Astrocyte (in vitro differentiated cells and primary cell): ENCODE data around the gene HOXC6. TPM values are rescaled to one million over a fixed set of nuclear protein-coding genes. Genes with fewer than 3 reads are reported as not detected.

Experiments used
- DNase-seq: peaks from one replicate; pipeline ENCODE4 v3.0.0-alpha.2; 2010; ENCODE audit warnings: low read depth
- FAIRE-seq: peaks from 2 replicates; lab custom pipeline; 2011; peaks lifted over from hg19 to GRCh38; lab: Jason Lieb, UNC
- H2AFZ ChIP-seq: 2 replicates; pipeline ENCODE4 v1.6.0; 2012; ENCODE audit warnings: low read depth, low read length, inconsistent platforms
- H3K27ac ChIP-seq: 2 replicates; pipeline ENCODE4 v1.5.1; 2011; ENCODE audit warnings: low read depth, low read length, inconsistent platforms
- H3K27me3 ChIP-seq: 2 replicates; pipeline ENCODE4 v1.6.0; 2011; ENCODE audit warnings: low read length, inconsistent platforms; ENCODE audit not compliant: insufficient read depth
- H3K36me3 ChIP-seq: 2 replicates; pipeline ENCODE4 v1.5.1; 2011; ENCODE audit warnings: low read length, inconsistent platforms; ENCODE audit not compliant: insufficient read depth
- H3K4me1 ChIP-seq: 2 replicates; pipeline ENCODE4 v1.5.1; 2011; ENCODE audit warnings: low read length, inconsistent platforms; ENCODE audit not compliant: insufficient read depth
- H3K4me2 ChIP-seq: 2 replicates; pipeline ENCODE4 v1.6.0; 2012; ENCODE audit warnings: low read length, inconsistent platforms
- H3K4me3 ChIP-seq: 2 replicates; pipeline ENCODE4 v1.5.1; 2011; ENCODE audit warnings: low read depth, mild to moderate bottlenecking, low read length, inconsistent platforms; ENCODE audit not compliant: insufficient read depth
- H3K79me2 ChIP-seq: 2 replicates; pipeline ENCODE4 v1.6.0; 2012; ENCODE audit warnings: mild to moderate bottlenecking, low read length, inconsistent platforms; ENCODE audit not compliant: insufficient read depth
- H3K9ac ChIP-seq: 2 replicates; pipeline ENCODE4 v1.6.0; 2012; ENCODE audit warnings: mild to moderate bottlenecking, low read length, inconsistent platforms
- H3K9me3 ChIP-seq: 2 replicates; pipeline ENCODE4 v1.5.1; 2012; ENCODE audit warnings: low read depth, mild to moderate bottlenecking, low read length, inconsistent platforms; ENCODE audit not compliant: insufficient read depth
- H4K20me1 ChIP-seq: 2 replicates; pipeline ENCODE4 v1.6.0; 2012; ENCODE audit warnings: low read length, inconsistent platforms; ENCODE audit not compliant: insufficient read depth
- H3K27ac Mint-ChIP-seq: one replicate; pipeline ENCODE4 v1.8.0; 2021; ENCODE audit warnings: mild to moderate bottlenecking, mixed read lengths; ENCODE audit not compliant: unreplicated experiment
- H3K27me3 Mint-ChIP-seq: one replicate; pipeline ENCODE4 v1.8.0; 2021; ENCODE audit warnings: low read depth, mixed read lengths; ENCODE audit not compliant: unreplicated experiment
- H3K36me3 Mint-ChIP-seq: one replicate; pipeline ENCODE4 v1.8.0; 2021; ENCODE audit warnings: low read depth, mixed read lengths; ENCODE audit not compliant: unreplicated experiment
- H3K4me1 Mint-ChIP-seq: one replicate; pipeline ENCODE4 v1.8.0; 2021; ENCODE audit warnings: low read depth, mixed read lengths; ENCODE audit not compliant: unreplicated experiment
- H3K4me3 Mint-ChIP-seq: one replicate; pipeline ENCODE4 v1.8.0; 2021; ENCODE audit warnings: mild to moderate bottlenecking, moderate library complexity, mixed read lengths; ENCODE audit not compliant: unreplicated experiment
- H3K9me3 Mint-ChIP-seq: one replicate; pipeline ENCODE4 v1.8.0; 2021; ENCODE audit warnings: mild to moderate bottlenecking, mixed read lengths; ENCODE audit not compliant: unreplicated experiment
- EZH2 ChIP-seq: IDR thresholded peaks from 2 replicates; pipeline ENCODE4 v1.6.1; 2012; ENCODE audit warnings: mild to moderate bottlenecking, low read length, inconsistent platforms; ENCODE audit not compliant: insufficient read depth
- total RNA-seq: library from RNA; stranded (reverse); gene quantifications from 2 replicates; pipeline ENCODE4 v1.2.1, GENCODE V29; 2021
- TF ChIP-seq, protein P1 (sequence below): IDR thresholded peaks from 2 replicates; pipeline ENCODE4 v1.5.1; 2011; ENCODE audit warnings: low read depth, mild to moderate bottlenecking, inconsistent platforms, low read length, moderate library complexity; ENCODE audit not compliant: insufficient read depth

The HOXC6 gene
- total RNA-seq, 1 donor from 2014 or later = not detected

DNA sequence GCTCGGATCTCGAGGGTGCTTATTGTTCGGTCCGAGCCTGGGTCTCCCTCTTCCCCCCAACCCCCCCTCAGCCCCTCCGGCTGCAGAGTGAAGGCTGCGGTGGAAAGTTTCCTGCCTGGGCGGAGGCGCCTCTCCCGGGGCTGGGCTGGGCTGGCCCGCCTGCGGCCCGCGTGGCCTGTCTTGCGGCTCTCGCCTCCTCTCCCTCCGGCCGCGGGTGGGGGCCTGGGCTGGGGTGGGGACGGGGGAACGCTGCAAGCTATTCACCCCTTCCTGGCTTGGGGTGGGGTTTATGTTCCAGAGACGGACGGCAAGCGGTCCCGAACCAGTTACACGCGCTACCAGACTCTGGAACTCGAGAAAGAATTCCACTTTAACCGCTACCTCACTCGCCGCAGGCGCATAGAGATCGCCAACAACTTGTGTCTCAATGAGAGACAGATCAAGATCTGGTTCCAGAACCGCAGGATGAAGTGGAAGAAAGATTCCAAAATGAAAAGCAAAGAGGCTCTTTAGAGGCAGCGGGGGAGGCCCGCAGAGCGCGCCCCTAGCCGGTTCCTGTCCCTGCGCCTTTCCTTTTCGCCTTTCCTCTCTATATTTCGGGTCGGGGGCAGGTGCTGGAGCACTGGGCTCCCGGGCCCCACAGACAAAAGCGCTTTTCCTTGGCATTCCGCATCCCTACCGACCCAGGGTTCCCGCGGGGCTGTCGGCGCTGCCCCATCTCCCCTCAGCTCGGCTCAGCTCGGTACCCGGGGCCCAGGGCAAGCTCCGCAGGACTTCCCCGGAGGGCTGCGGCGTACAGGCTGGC is 5.9 kb downstream of the HOXC6 start:
- Histone ChIP-seq H3K36me3 (no peaks in the 10 kb centered on the region), H3K4me3 (no peak overlapping the region), H3K9ac (no peak overlapping the region), H3K9me3 (peaks cover 7% of the 10 kb centered on the region), H3K4me1 (no peaks in the 10 kb centered on the region), H3K27ac (no peak overlapping the region), H4K20me1 (no peaks in the 10 kb centered on the region), H3K4me2 (no peak overlapping the region), H2AFZ (no peak overlapping the region), H3K79me2 (no peaks in the 10 kb centered on the region), H3K27me3 (peaks cover 74% of the 10 kb centered on the region)
- Mint-ChIP-seq H3K27ac (no peak overlapping the region), H3K36me3 (peaks cover 2% of the 10 kb centered on the region), H3K4me3 (no peak overlapping the region), H3K27me3 (peaks cover 83% of the 10 kb centered on the region), H3K9me3 (peaks cover 30% of the 10 kb centered on the region), H3K4me1 (no peaks in the 10 kb centered on the region)
- TF ChIP-seq EZH2 = peak; percentile 85
- TF ChIP-seq, protein P1, sequence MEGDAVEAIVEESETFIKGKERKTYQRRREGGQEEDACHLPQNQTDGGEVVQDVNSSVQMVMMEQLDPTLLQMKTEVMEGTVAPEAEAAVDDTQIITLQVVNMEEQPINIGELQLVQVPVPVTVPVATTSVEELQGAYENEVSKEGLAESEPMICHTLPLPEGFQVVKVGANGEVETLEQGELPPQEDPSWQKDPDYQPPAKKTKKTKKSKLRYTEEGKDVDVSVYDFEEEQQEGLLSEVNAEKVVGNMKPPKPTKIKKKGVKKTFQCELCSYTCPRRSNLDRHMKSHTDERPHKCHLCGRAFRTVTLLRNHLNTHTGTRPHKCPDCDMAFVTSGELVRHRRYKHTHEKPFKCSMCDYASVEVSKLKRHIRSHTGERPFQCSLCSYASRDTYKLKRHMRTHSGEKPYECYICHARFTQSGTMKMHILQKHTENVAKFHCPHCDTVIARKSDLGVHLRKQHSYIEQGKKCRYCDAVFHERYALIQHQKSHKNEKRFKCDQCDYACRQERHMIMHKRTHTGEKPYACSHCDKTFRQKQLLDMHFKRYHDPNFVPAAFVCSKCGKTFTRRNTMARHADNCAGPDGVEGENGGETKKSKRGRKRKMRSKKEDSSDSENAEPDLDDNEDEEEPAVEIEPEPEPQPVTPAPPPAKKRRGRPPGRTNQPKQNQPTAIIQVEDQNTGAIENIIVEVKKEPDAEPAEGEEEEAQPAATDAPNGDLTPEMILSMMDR = no peak
- FAIRE-seq = no peak
- DNase-seq = no peak

DNA sequence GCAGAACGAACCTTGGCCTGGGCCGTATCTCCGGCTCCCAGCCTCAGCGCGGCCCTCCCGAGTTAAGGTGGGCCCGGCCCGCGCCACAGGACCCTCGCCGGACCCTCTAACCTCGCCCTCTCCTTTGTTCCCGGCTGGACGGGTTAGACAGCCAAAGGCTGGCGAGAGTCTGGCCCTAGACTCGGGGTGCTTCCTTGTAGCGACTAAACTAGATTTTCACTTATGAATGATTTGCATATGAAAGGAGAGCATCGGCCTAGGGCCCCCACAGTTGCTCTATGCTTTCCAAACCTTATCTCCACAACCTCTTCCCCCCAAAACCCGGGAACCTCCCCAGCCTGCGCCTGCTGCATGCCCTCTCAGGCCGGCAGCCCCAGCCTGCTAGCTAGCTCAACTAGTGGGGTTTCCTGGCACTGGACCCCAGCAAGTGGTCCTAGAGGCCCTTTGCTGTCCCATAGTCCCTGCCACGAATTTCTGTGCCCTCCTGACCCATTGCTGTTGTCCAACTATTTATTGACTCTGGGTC is 6.6 kb downstream of the HOXC6 start:
- FAIRE-seq = no peak
- Mint-ChIP-seq H3K9me3 (peaks cover 27% of the 10 kb centered on the region), H3K4me3 (no peak overlapping the region), H3K36me3 (peaks cover 3% of the 10 kb centered on the region), H3K4me1 (no peaks in the 10 kb centered on the region), H3K27ac (peak overlapping the region; percentile 83), H3K27me3 (peaks cover 84% of the 10 kb centered on the region)
- no peak overlapping the region for H3K4me2 ChIP-seq
- no peak for DNase-seq
- H2AFZ ChIP-seq = no peak overlapping the region
- H3K9ac ChIP-seq = no peak overlapping the region
- no peaks in the 10 kb centered on the region for H3K79me2 ChIP-seq
- H3K27me3 ChIP-seq = peaks cover 75% of the 10 kb centered on the region
- H3K36me3 ChIP-seq = no peaks in the 10 kb centered on the region
- H3K4me1 ChIP-seq = no peaks in the 10 kb centered on the region
- peaks cover 7% of the 10 kb centered on the region for H3K9me3 ChIP-seq
- H3K27ac ChIP-seq = no peak overlapping the region
- H3K4me3 ChIP-seq = no peak overlapping the region
- TF ChIP-seq, protein P1 = no peak
- peak; percentile 1 for TF ChIP-seq EZH2
- no peaks in the 10 kb centered on the region for H4K20me1 ChIP-seq
